Psoas muscle (tissue), 8 donors: Measurements from ENCODE around the gene CDK6. TPM values are rescaled to one million over a fixed set of nuclear protein-coding genes. Genes with fewer than 3 reads are reported as not detected.

Source experiments
- ATAC-seq, 4 donors: fragments of 200-7000 bp; cut with Tn5 transposase; one replicate each; pipeline ENCODE4 v1.9.1; 2020; ENCODE audit warnings: moderate library complexity in 3 of 4, mild to moderate bottlenecking in 2 of 4
- DNase-seq, 2 donors: peaks; one replicate each; pipeline ENCODE4 v3.0.0-alpha.2; 2020
- H3K27ac ChIP-seq: fragments of 200-600 bp; one replicate; pipeline ENCODE4 v1.8.0; 2022
- H3K27me3 ChIP-seq, 3 donors: fragments of 200-600 bp in 1 of 3; one replicate each; pipeline versions ENCODE4 v1.6.1 to v1.8.0; 2013 to 2022; ENCODE audit warnings: low read length in 2 of 3, mild to moderate bottlenecking in 2 of 3, moderate library complexity in 1 of 3; ENCODE audit not compliant: insufficient read depth in 3 of 3
- H3K36me3 ChIP-seq, 2 donors: fragments of 200-600 bp in 1 of 2; one replicate each; pipeline versions ENCODE4 v1.6.1 to v1.8.0; 2013 to 2022; ENCODE audit warnings: low read depth in 1 of 2, mild to moderate bottlenecking in 1 of 2, moderate library complexity in 1 of 2; ENCODE audit not compliant: insufficient read depth in 1 of 2
- H3K4me1 ChIP-seq: fragments of 200-600 bp; one replicate; pipeline ENCODE4 v1.8.0; 2022
- H3K4me3 ChIP-seq: fragments of 200-600 bp; one replicate; pipeline ENCODE4 v1.8.0; 2022; ENCODE audit warnings: mild to moderate bottlenecking
- H3K9me3 ChIP-seq: fragments of 200-600 bp; one replicate; pipeline ENCODE4 v1.8.0; 2022
- CTCF ChIP-seq: fragments of 200-600 bp; IDR thresholded peaks from one replicate; pipeline ENCODE4 v1.8.0; 2022; ENCODE audit warnings: antibody characterized with exemption
- WGBS, 3 donors: extraction: QIAGEN DNeasy Blood & Tissue Kit; methylation state at CpG; one replicate each; pipeline versions ENCODE4 v1.1.6 to v1.1.7; 2013; 5-methylcytosine and 5-hydroxymethylcytosine counted together
- intact Hi-C, 2 donors: fragments of 100-400 bp; cut with DNase I; formaldehyde crosslinking; loops; one replicate each; pipeline versions ENCODE4 v1.11.0 to v1.14.2; 2022
- polyA plus RNA-seq, 3 donors: library from polyadenylated mRNA; stranded (reverse); fragments of 200-250 nt; gene quantifications; one replicate each; pipeline ENCODE4 v1.2.3, GENCODE V29; 2013
- total RNA-seq, 4 donors: library from RNA; stranded (reverse); fragmentation: NEBNext Ultra II Directional in 2 of 4; extraction: Animal tissue kit (Norgen Biotek cat#: 25700) in 2 of 4; gene quantifications; one replicate each; pipeline versions ENCODE4 v1.2.1 to v1.2.4, GENCODE V29; 2021 to 2023
- donor health status: healthy with polysubstance abuse.
- donor health status: DM: no; HTN: no; CAD: no; lungs with moderate emphysema.
- donor health status: Bipolar disorder and iron deficiency.
- donor health status: healthy.
- donor health status: DM: yes; HTN: yes; CAD: no.
- donor health status: DM: no; HTN: no; CAD: no.
- donor health status: DM: no; HTN: no; CAD: no.
- donor health status: DM: yes; HTN: yes; CAD: no.

CDK6 gene
- total and polyA plus RNA-seq, 7 donors = 0.39 to 8.0 (median 3.2) TPM

GRCh38 chr7:92725161-92725925 lies 111.0 kb downstream of the CDK6 start:
- H3K9me3 ChIP-seq = no peaks in the 10 kb centered on the region
- no peak overlapping the region for H3K27ac ChIP-seq
- no peak overlapping the region for H3K4me3 ChIP-seq
- WGBS, 3 donors = 75 to 84% (median 78%) methylated on average over 14 of the region's 14 CpGs
- H3K36me3 ChIP-seq = no peaks in the 10 kb centered on the region
- no peaks in the 10 kb centered on the region for H3K27me3 ChIP-seq
- H3K4me1 ChIP-seq = peaks cover 5% of the 10 kb centered on the region
- intact Hi-C loops = no loop called here
- DNase-seq = no peak
- TF ChIP-seq CTCF = no peak
- no peak for ATAC-seq

DNA sequence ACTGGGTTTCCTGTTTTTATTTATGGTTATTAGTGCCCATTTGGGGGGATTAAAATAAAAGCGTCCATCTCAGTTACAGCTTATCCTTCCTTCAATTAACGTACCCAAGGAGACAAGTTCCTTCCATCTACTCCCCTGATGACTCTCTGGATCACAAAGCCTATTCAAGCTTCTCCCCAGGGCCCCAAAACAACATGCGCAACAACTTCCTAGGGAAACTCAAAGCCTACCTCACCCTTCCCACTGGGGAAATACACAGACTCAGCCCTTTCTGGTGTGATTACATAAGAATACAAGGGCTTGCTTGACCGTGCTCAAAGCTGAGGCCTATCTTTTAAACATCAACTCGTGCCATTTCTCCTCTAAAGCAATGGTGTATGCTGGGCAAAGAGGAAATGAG lies 112.4 kb downstream of the CDK6 start:
- DNase-seq (no peak), ATAC-seq (peak in 3 of 4 donors; percentile 38 to 63 (median 61))
- Histone ChIP-seq H3K27ac (peak overlapping the region; percentile 52), H3K4me3 (no peak overlapping the region), H3K36me3 (no peaks in the 10 kb centered on the region), H3K9me3 (no peaks in the 10 kb centered on the region), H3K27me3 (no peaks in the 10 kb centered on the region), H3K4me1 (peaks cover 5% of the 10 kb centered on the region)
- intact Hi-C loops = loop anchor here in 1 of 2 donors (5.0 kb wide), 1 partner anchor 108 kb away; no protein-coding TSS in a partner anchor
- no peak for TF ChIP-seq CTCF
- 28 to 50% (median 34%) methylated on average over 5 of the region's 5 CpGs for WGBS, 3 donors

GRCh38 chr7:92723205-92723604 lies 113.2 kb downstream of the CDK6 start:
- H3K27me3 ChIP-seq = no peaks in the 10 kb centered on the region
- TF ChIP-seq CTCF = no peak
- peaks cover 5% of the 10 kb centered on the region for H3K4me1 ChIP-seq
- WGBS, 3 donors = 43 to 50% (median 47%) methylated on average over 2 of the region's 2 CpGs
- no peaks in the 10 kb centered on the region for H3K9me3 ChIP-seq
- ATAC-seq = no peak
- no peak for DNase-seq
- H3K36me3 ChIP-seq = no peaks in the 10 kb centered on the region
- H3K27ac ChIP-seq = peak overlapping the region; percentile 52
- no peak overlapping the region for H3K4me3 ChIP-seq
- intact Hi-C loops = loop anchor here in 1 of 2 donors (5.0 kb wide), 1 partner anchor 109 kb away; no protein-coding TSS in a partner anchor

DNA sequence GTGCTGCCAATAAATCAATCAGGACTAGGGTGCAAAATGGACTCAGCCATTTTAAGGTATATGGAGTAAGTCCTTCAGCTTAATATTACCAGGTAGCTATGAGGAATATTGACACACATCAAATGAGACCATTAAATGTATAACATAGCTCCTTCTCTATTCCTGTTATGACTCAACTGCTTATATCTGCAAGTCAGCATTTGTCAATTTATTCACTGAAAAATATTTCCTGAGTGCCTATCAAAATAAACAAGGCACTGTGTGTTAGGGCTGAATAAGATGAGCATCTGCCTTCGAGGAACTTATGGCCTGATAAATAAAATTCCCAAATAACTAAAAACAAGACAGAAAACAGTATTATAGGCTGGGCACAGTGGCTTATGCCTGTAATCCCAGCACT lies 113.8 kb downstream of the CDK6 start:
- no peak for DNase-seq
- Histone ChIP-seq H3K4me3 (no peak overlapping the region), H3K9me3 (no peaks in the 10 kb centered on the region), H3K4me1 (peaks cover 5% of the 10 kb centered on the region), H3K36me3 (no peaks in the 10 kb centered on the region), H3K27me3 (no peaks in the 10 kb centered on the region), H3K27ac (peak overlapping the region; percentile 52)
- no peak for ATAC-seq
- WGBS, 3 donors = 55 to 76% (median 64%) methylated on average over 1 of the region's 1 CpG
- intact Hi-C loops = loop anchor here in 1 of 2 donors (5.0 kb wide), 1 partner anchor 110 kb away; no protein-coding TSS in a partner anchor
- TF ChIP-seq CTCF = no peak
